ENCODE results near the gene ROR2.

The ROR2 gene

DNA sequence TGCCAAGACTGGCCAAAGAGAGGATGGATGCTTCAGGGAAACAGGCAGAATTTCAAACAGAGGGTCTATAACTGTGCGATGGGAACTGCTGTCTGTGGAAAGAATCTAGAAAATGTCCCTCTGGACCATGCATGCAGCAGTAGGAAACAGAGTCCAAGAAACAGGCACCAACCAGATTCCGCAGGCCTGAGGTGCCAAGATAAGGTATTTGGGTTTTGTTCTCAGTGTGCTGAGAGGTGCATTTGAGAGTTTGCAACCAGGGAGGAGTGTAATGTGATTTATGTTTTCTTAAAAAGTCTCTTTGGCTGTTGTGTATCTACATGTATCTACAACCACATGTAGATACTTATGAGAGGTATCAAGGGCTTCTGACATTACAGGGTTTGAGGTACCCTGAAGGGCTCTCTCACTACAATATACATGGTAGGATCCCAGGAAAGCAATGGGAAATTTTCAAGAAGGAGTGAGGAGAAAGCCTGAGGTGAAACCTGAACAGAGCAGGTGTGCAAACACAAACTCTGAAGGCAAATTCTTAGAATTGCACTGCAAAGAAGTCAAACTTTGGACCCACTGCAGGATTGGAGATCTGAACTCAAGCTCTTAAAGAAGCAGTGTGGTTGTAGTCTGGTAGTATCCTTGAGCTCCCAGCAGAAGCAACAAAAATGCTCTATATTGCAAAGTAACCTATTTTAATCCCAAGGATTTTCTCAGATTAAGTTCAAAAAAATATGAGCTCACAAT, 343.6 kb downstream of the ROR2 start:
- ATAC-seq, result no peak
- H3K27me3 Mint-ChIP-seq, result peaks cover 33% of the 10 kb centered on the region
- no peak overlapping the region for H3K27ac Mint-ChIP-seq
- H3K36me3 Mint-ChIP-seq (ENCODE audit: low read depth), result no peaks in the 10 kb centered on the region
- no peaks in the 10 kb centered on the region for H3K4me1 Mint-ChIP-seq
- H3K9me3 Mint-ChIP-seq, result no peaks in the 10 kb centered on the region
- no peak for DNase-seq
- H3K4me3 Mint-ChIP-seq, result no peak overlapping the region

DNA sequence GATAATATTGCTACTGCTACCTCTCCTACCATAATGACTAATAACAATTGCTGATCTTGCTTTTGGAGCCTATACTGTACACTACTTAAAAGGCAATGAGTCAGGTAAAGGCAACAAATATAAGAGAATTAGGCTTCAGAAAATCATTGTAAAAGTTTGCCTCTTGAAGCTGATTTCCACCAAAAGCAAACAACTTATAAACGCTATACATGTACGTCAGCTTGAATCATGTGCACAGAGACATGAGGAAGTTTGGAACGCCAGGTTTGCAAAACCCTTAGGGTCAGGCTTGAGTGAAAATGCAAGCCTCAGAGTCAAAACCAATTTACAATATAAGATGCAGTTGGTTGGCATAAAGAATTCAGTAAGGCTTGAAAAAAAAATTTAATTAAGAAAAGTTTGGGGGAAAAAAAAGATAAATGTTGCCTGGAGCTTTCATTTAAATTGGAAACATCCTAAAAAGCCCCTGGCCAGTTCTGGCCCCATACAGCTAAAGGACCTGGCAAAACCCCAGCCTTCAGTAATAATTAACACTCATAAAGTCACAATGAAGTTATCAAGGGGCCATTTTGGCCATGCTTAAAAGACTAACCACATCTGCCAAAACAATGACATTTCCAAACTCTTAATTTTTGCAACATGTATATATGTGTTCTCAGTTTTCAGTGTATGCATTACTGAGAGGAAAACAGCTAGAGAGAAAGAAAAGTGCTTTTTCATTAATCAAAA, 345.4 kb downstream of the ROR2 start:
- ATAC-seq (no peak), DNase-seq (no peak)
- Mint-ChIP-seq H3K4me1 (no peaks in the 10 kb centered on the region), H3K36me3 (ENCODE audit: low read depth) (no peaks in the 10 kb centered on the region), H3K27ac (no peak overlapping the region), H3K4me3 (no peak overlapping the region), H3K27me3 (peaks cover 30% of the 10 kb centered on the region), H3K9me3 (no peaks in the 10 kb centered on the region)

GRCh38 chr9:91603932-91604331, 346.1 kb downstream of the ROR2 start:
- H3K4me1 Mint-ChIP-seq, result no peaks in the 10 kb centered on the region
- DNase-seq (no peak), ATAC-seq (no peak)
- peaks cover 30% of the 10 kb centered on the region for H3K27me3 Mint-ChIP-seq
- H3K36me3 Mint-ChIP-seq (ENCODE audit: low read depth), result no peaks in the 10 kb centered on the region
- no peak overlapping the region for H3K27ac Mint-ChIP-seq
- H3K4me3 Mint-ChIP-seq, result no peak overlapping the region
- H3K9me3 Mint-ChIP-seq, result no peaks in the 10 kb centered on the region

- H3K4me3 Mint-ChIP-seq, result no peak overlapping the region
- H3K4me1 Mint-ChIP-seq, result no peaks in the 10 kb centered on the region
- peaks cover 5% of the 10 kb centered on the region for H3K27me3 Mint-ChIP-seq
- ATAC-seq (no peak), DNase-seq (no peak)
- no peak overlapping the region for H3K27ac Mint-ChIP-seq
- H3K9me3 Mint-ChIP-seq, result no peaks in the 10 kb centered on the region
- no peaks in the 10 kb centered on the region for H3K36me3 Mint-ChIP-seq (ENCODE audit: low read depth)
Observed at GRCh38 chr9:91599564-91599963, 350.5 kb downstream of the ROR2 start.

DNA sequence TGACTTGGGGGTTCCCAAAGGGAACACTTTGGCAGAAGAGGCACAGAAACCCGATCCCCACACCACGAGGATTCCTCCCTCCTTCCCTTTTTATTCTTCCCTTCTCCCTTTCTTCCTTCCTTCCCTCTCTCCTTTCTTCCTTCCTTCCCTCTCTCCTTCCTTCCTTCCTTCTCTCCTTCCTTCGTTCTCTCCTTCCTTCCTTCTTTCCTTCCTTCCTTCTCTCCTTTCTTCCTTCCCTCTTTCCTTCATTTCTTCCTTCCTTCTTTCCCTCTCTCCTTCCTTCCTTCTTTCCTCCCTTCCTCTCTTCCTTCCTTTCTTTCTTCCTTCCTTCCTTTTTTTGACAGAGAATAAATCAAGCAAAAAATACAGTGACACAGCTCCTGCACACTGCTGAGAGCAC, 358.4 kb downstream of the ROR2 start:
- DNase-seq (no peak), ATAC-seq (no peak)
- no peak overlapping the region for H3K4me3 Mint-ChIP-seq
- no peaks in the 10 kb centered on the region for H3K9me3 Mint-ChIP-seq
- H3K27ac Mint-ChIP-seq, result no peak overlapping the region
- H3K36me3 Mint-ChIP-seq (ENCODE audit: low read depth), result no peaks in the 10 kb centered on the region
- no peaks in the 10 kb centered on the region for H3K4me1 Mint-ChIP-seq
- H3K27me3 Mint-ChIP-seq, result peaks cover 16% of the 10 kb centered on the region

GRCh38 chr9:91589101-91589553, 360.9 kb downstream of the ROR2 start:
- H3K27me3 Mint-ChIP-seq, result peaks cover 13% of the 10 kb centered on the region
- no peaks in the 10 kb centered on the region for H3K9me3 Mint-ChIP-seq
- H3K36me3 Mint-ChIP-seq (ENCODE audit: low read depth), result no peaks in the 10 kb centered on the region
- H3K27ac Mint-ChIP-seq, result no peak overlapping the region
- ATAC-seq (no peak), DNase-seq (no peak)
- no peak overlapping the region for H3K4me3 Mint-ChIP-seq
- H3K4me1 Mint-ChIP-seq, result no peaks in the 10 kb centered on the region

GRCh38 chr9:91586282-91586681, 363.7 kb downstream of the ROR2 start:
- H3K4me3 Mint-ChIP-seq, result no peak overlapping the region
- ATAC-seq (no peak), DNase-seq (no peak)
- H3K27ac Mint-ChIP-seq, result no peak overlapping the region
- no peaks in the 10 kb centered on the region for H3K4me1 Mint-ChIP-seq
- no peaks in the 10 kb centered on the region for H3K36me3 Mint-ChIP-seq (ENCODE audit: low read depth)
- H3K9me3 Mint-ChIP-seq, result no peaks in the 10 kb centered on the region
- H3K27me3 Mint-ChIP-seq, result peaks cover 5% of the 10 kb centered on the region

GRCh38 chr9:91583966-91584365, 366.1 kb downstream of the ROR2 start:
- DNase-seq, result no peak
- no peak overlapping the region for H3K4me3 Mint-ChIP-seq
- no peak for ATAC-seq
- H3K27ac Mint-ChIP-seq, result no peak overlapping the region
- no peaks in the 10 kb centered on the region for H3K9me3 Mint-ChIP-seq
- H3K36me3 Mint-ChIP-seq (ENCODE audit: low read depth), result no peaks in the 10 kb centered on the region
- H3K4me1 Mint-ChIP-seq, result no peaks in the 10 kb centered on the region
- H3K27me3 Mint-ChIP-seq, result peaks cover 7% of the 10 kb centered on the region

DNA sequence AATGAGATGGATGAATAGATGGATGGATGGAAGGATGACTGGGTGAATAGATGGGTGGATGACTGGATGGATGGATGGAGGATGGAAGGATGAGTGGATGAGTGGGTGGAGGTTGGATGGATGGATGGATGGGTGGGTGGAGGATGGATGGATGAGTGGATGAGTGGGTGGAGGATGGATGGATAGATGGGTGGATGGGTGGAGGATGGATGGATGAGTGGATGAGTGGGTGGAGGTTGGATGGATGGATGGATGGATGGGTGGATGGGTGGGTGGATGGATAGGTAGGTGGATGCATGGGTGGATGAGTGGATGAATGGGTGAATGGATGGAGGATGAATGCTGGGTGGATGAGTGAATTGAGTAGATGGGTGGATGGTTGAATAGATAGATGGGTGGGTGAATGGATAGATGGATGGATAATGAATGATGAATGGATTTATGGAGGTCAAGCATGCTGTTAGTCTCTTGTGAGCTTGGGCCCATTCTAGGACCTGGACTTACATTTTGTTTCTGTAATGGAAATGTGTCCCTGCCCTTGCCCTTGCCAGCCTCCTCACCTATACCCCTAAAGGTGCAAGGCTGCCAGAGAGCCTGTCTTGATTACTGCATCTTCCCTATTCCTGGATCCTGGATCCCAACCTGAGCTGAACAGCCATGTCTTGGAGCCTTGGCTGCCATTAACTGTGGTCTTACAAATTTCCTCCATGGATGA, 366.7 kb downstream of the ROR2 start:
- DNase-seq, result no peak
- Mint-ChIP-seq H3K4me1 (no peaks in the 10 kb centered on the region), H3K27ac (no peak overlapping the region), H3K9me3 (no peaks in the 10 kb centered on the region), H3K4me3 (no peak overlapping the region), H3K36me3 (ENCODE audit: low read depth) (no peaks in the 10 kb centered on the region), H3K27me3 (peaks cover 4% of the 10 kb centered on the region)
- no peak for ATAC-seq

DNA sequence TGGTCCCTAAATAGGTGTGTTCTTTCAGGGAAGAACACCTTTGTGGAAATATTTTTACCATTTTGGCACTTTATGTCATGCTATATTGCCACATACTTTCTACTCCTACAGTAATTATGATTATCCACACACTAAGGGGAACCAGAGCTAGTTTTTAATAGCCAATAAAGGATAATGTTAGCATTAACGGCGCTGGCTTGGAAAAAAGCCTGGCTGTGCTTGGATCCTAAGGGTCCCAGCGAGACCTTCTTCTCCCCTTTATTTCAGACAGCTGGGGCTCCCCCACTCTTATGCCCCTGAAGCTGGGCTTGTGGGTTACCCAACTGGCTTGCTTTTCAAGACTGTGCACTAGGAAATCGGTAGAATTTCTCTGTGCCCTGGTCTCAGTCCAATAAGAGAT, 367.8 kb downstream of the ROR2 start:
- H3K4me1 Mint-ChIP-seq, result no peaks in the 10 kb centered on the region
- peaks cover 4% of the 10 kb centered on the region for H3K27me3 Mint-ChIP-seq
- DNase-seq, result no peak
- no peak overlapping the region for H3K27ac Mint-ChIP-seq
- H3K4me3 Mint-ChIP-seq, result no peak overlapping the region
- no peaks in the 10 kb centered on the region for H3K36me3 Mint-ChIP-seq (ENCODE audit: low read depth)
- ATAC-seq, result no peak
- H3K9me3 Mint-ChIP-seq, result no peaks in the 10 kb centered on the region

DNA sequence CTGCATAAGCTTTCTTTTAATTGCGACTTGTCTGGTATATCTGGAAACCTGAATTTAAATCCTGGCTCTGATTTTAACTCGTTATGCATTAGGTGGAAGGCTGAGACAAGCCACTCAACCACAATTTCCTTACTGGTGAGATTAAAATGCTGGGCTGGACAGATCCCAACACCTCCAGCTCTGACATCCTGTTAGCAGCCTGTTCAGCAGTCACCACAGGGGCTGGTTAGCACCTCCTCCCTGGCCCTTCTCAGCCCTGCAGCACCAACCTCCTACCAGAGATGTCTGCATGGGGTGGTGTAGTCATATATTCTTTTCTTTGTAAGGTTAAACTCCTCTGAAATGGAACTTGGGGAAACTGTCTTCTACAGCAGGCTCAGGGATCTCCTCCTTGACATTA, 369.9 kb downstream of the ROR2 start:
- Mint-ChIP-seq H3K9me3 (no peaks in the 10 kb centered on the region), H3K4me1 (no peaks in the 10 kb centered on the region), H3K27ac (no peak overlapping the region), H3K4me3 (no peak overlapping the region), H3K36me3 (ENCODE audit: low read depth) (no peaks in the 10 kb centered on the region), H3K27me3 (peaks cover 4% of the 10 kb centered on the region)
- DNase-seq (no peak), ATAC-seq (no peak)

DNA sequence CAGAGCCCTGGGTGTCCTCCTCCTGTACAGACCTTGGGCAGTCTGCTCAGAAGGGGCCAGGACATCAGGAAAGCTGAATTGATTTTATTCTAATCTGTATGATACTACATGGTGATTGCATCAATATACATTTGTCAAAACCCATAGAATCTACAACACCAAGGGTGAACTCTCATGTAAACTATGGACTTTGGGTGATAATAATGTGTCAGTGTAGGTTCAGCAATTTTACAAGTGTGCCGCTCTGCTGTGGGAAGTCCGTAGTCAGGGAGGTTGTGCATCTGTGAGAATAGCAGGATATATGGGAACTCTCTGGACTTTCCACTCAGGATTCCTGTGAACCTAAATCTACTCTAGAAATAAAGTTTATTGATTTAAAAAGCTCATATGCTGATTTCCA, 371.1 kb downstream of the ROR2 start:
- no peak overlapping the region for H3K4me3 Mint-ChIP-seq
- no peaks in the 10 kb centered on the region for H3K36me3 Mint-ChIP-seq (ENCODE audit: low read depth)
- no peak for ATAC-seq
- H3K27me3 Mint-ChIP-seq, result peaks cover 4% of the 10 kb centered on the region
- H3K9me3 Mint-ChIP-seq, result no peaks in the 10 kb centered on the region
- no peak overlapping the region for H3K27ac Mint-ChIP-seq
- no peaks in the 10 kb centered on the region for H3K4me1 Mint-ChIP-seq
- no peak for DNase-seq

DNA sequence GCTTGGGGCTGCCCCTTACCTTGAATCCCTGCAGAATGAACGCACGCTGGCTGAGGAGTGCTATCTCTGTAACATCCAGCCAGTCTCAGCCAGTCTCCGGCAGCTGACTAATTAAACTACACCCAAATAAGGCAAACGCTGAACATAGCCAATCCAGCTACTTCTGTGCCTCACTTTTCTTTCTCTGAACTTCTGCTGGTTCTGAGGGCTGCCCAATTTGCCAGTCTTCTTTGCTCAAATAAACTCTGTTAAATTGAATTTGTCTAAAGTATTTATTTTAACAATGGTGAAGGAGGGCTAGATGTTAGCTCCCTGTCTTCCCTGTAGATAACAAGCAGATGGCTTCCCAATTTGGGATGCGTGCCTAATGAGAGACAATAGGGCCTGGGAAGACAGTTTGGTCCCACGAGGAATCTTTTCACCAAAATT, 372.4 kb downstream of the ROR2 start:
- ATAC-seq (no peak), DNase-seq (no peak)
- H3K4me1 Mint-ChIP-seq, result no peaks in the 10 kb centered on the region
- H3K27me3 Mint-ChIP-seq, result peaks cover 2% of the 10 kb centered on the region
- no peaks in the 10 kb centered on the region for H3K36me3 Mint-ChIP-seq (ENCODE audit: low read depth)
- H3K9me3 Mint-ChIP-seq, result no peaks in the 10 kb centered on the region
- no peak overlapping the region for H3K4me3 Mint-ChIP-seq
- no peak overlapping the region for H3K27ac Mint-ChIP-seq

DNA sequence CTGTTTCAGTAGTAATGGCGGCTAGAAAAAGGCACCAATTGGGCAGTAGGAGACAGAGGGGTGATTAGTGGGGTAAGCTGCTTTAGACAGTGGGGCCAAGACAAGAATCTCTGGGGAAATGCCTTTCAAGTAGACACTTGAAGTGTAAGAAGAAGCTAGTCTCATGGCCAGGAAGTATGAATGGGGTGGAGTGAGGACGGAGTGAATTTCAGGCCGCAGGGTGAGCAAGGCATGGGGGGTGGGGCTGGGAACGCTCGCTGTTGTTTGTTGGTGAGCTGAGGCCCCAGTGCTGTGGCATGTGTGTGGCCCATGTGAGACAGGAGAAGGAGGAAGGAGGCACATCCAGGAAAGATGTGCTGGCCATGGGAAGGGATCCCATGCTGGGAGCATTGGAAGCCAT, 377.2 kb downstream of the ROR2 start:
- Mint-ChIP-seq H3K4me1 (no peaks in the 10 kb centered on the region), H3K27ac (no peak overlapping the region), H3K27me3 (peaks cover 8% of the 10 kb centered on the region), H3K4me3 (no peak overlapping the region), H3K9me3 (no peaks in the 10 kb centered on the region), H3K36me3 (ENCODE audit: low read depth) (no peaks in the 10 kb centered on the region)
- ATAC-seq (no peak), DNase-seq (no peak)

- no peak for DNase-seq
- no peaks in the 10 kb centered on the region for H3K4me1 Mint-ChIP-seq
- H3K36me3 Mint-ChIP-seq (ENCODE audit: low read depth), result no peaks in the 10 kb centered on the region
- no peak overlapping the region for H3K27ac Mint-ChIP-seq
- H3K9me3 Mint-ChIP-seq, result no peaks in the 10 kb centered on the region
- no peak for ATAC-seq
- H3K27me3 Mint-ChIP-seq, result peaks cover 8% of the 10 kb centered on the region
- no peak overlapping the region for H3K4me3 Mint-ChIP-seq
Observed at GRCh38 chr9:91572044-91572443, 378.0 kb downstream of the ROR2 start.
